CD4-positive, alpha-beta T cell treated with Interleukin-4 for 4 hours (primary cell): ENCODE measurements around the gene C6orf132.
"Not testable (repeated sequence)": the region's sequence is repeated elsewhere in the genome, so short reads cannot be mapped to it uniquely, and the experiment has no call there.

ENCODE experiments used
- DNase-seq: peaks from one replicate; pipeline ENCODE4 v3.0.0-alpha.2; 2020

C6orf132 gene

GRCh38 chr6:42162384-42162783, 20.0 kb upstream of the C6orf132 start:
- no peak for DNase-seq

GRCh38 chr6:42159431-42160024, 17.1 kb upstream of the C6orf132 start:
- no peak for DNase-seq

GRCh38 chr6:42158631-42159030, 16.2 kb upstream of the C6orf132 start:
- DNase-seq, result no peak

- no peak for DNase-seq
Measured at GRCh38 chr6:42158011-42158410, 15.6 kb upstream of the C6orf132 start.

GRCh38 chr6:42156638-42157037, 14.2 kb upstream of the C6orf132 start:
- DNase-seq, result no peak

- DNase-seq, result no peak
Measured at GRCh38 chr6:42155293-42155692, 12.9 kb upstream of the C6orf132 start.

- no peak for DNase-seq
Measured at GRCh38 chr6:42154461-42155209, 12.2 kb upstream of the C6orf132 start.

GRCh38 chr6:42153921-42154320, 11.5 kb upstream of the C6orf132 start:
- DNase-seq, result no peak

- DNase-seq, result not testable (repeated sequence)
Measured at GRCh38 chr6:42152528-42153213, 10.3 kb upstream of the C6orf132 start.

GRCh38 chr6:42152024-42152423, 9.6 kb upstream of the C6orf132 start:
- no peak for DNase-seq

- DNase-seq, result no peak
Measured at GRCh38 chr6:42150254-42150653, 7.8 kb upstream of the C6orf132 start.

GRCh38 chr6:42148058-42148457, 5.6 kb upstream of the C6orf132 start:
- DNase-seq, result no peak

- no peak for DNase-seq
Measured at GRCh38 chr6:42147138-42147562, 4.7 kb upstream of the C6orf132 start.

GRCh38 chr6:42141603-42142117, 760 bp downstream of the C6orf132 start:
- no peak for DNase-seq

GRCh38 chr6:42140756-42141602, 1.4 kb downstream of the C6orf132 start:
- DNase-seq, result no peak

- no peak for DNase-seq
Measured at GRCh38 chr6:42140032-42140431, 2.4 kb downstream of the C6orf132 start.

- no peak for DNase-seq
Measured at GRCh38 chr6:42138630-42139619, 3.5 kb downstream of the C6orf132 start.

GRCh38 chr6:42138190-42138589, 4.2 kb downstream of the C6orf132 start:
- no peak for DNase-seq

- no peak for DNase-seq
Measured at GRCh38 chr6:42137194-42137753, 5.1 kb downstream of the C6orf132 start.

GRCh38 chr6:42136508-42137193, 5.8 kb downstream of the C6orf132 start:
- no peak for DNase-seq

GRCh38 chr6:42135722-42136121, 6.7 kb downstream of the C6orf132 start:
- DNase-seq, result no peak
